Neural cell (in vitro differentiated cells): ENCODE results near the gene DCN. TPM values are rescaled to one million over a fixed set of nuclear protein-coding genes. Genes with fewer than 3 reads are reported as not detected.

Source experiments
- H2AFZ ChIP-seq: fragments of 200-600, 300-800 bp; sonication (generic), shearing (Covaris generic); 2 replicates; pipeline ENCODE4 v1.6.0; 2014; ENCODE audit warnings: low read depth, mild to moderate bottlenecking, antibody characterized with exemption, low read length, moderate library complexity
- H3F3A ChIP-seq: fragments of 200-600 bp; shearing (Covaris generic); 2 replicates; pipeline ENCODE4 v1.6.1; 2016; ENCODE audit warnings: mild to moderate bottlenecking, moderate library complexity, mixed read lengths, antibody characterized with exemption, low read length; ENCODE audit not compliant: insufficient read depth, poor library complexity, severe bottlenecking
- H3K27ac ChIP-seq: fragments of 200-600, 300-800 bp; sonication (generic), shearing (Covaris generic); 2 replicates; pipeline ENCODE4 v1.5.1; 2014; ENCODE audit warnings: mild to moderate bottlenecking, low read length, moderate library complexity
- H3K27me3 ChIP-seq: fragments of 300-800, 200-600 bp; sonication (generic), shearing (Covaris generic); 2 replicates; pipeline ENCODE4 v1.6.0; 2014; ENCODE audit warnings: mild to moderate bottlenecking, low read depth, low read length, moderate library complexity; ENCODE audit not compliant: insufficient read depth
- H3K36me3 ChIP-seq: fragments of 300-800, 200-600 bp; sonication (generic), shearing (Covaris generic); 2 replicates; pipeline ENCODE4 v1.5.1; 2014; ENCODE audit warnings: mild to moderate bottlenecking, antibody characterized with exemption, low read length, moderate library complexity; ENCODE audit not compliant: insufficient read depth
- H3K4me2 ChIP-seq: fragments of 300-800, 200-600 bp; sonication (generic), shearing (Covaris generic); 2 replicates; pipeline ENCODE4 v1.6.0; 2014; ENCODE audit warnings: mild to moderate bottlenecking, low read length
- H3K4me3 ChIP-seq: fragments of 300-800, 200-600 bp; sonication (generic), shearing (Covaris generic); 2 replicates; pipeline ENCODE4 v1.5.1; 2014; ENCODE audit warnings: mild to moderate bottlenecking, low read length, moderate library complexity
- H3K79me2 ChIP-seq: fragments of 200-600 bp; shearing (Covaris generic); replicated peaks from 2 replicates; pipeline ENCODE4 v1.6.0; 2014; ENCODE audit warnings: mild to moderate bottlenecking, low read length, moderate library complexity; ENCODE audit not compliant: insufficient read depth
- H3K9ac ChIP-seq: fragments of 300-800, 200-600 bp; sonication (generic), shearing (Covaris generic); 2 replicates; pipeline ENCODE4 v1.6.1; 2016; ENCODE audit warnings: mild to moderate bottlenecking, low read length, mixed read lengths
- H3K9me2 ChIP-seq: fragments of 200-600 bp; shearing (Covaris generic); 2 replicates; pipeline ENCODE4 v1.6.1; 2016; ENCODE audit warnings: mild to moderate bottlenecking, low read length, mixed read lengths; ENCODE audit not compliant: insufficient read depth
- H3K9me3 ChIP-seq: fragments of 200-600, 300-800 bp; sonication (generic), shearing (Covaris generic); 2 replicates; pipeline ENCODE4 v1.6.1; 2016; ENCODE audit warnings: mild to moderate bottlenecking, mixed run types, low read length, moderate library complexity, mixed read lengths
- H4K20me1 ChIP-seq: fragments of 200-600 bp; shearing (Covaris generic); 2 replicates; pipeline ENCODE4 v1.6.1; 2016; ENCODE audit warnings: mild to moderate bottlenecking, mixed run types; ENCODE audit not compliant: insufficient read depth
- CTCF ChIP-seq: fragments of 450-650 bp; IDR thresholded peaks from 2 replicates; pipeline ENCODE4 v1.5.1; 2014; ENCODE audit warnings: antibody characterized with exemption, mild to moderate bottlenecking, moderate library complexity; ENCODE audit not compliant: poor library complexity, severe bottlenecking
- EP300 ChIP-seq: fragments of 450-650 bp; conservative IDR thresholded peaks from 2 replicates; pipeline ENCODE4 v1.6.1; 2014; ENCODE audit warnings: antibody characterized with exemption, mild to moderate bottlenecking, moderate library complexity; ENCODE audit not compliant: poor library complexity, severe bottlenecking
- EZH2 ChIP-seq: fragments of 200-600, 300-800 bp; shearing (Covaris generic), sonication (generic); IDR thresholded peaks from 2 replicates; pipeline ENCODE4 v1.6.1; 2014; ENCODE audit warnings: antibody characterized with exemption, low read length, borderline replicate concordance, mild to moderate bottlenecking; ENCODE audit not compliant: insufficient read depth, poor library complexity, severe bottlenecking
- MXI1 ChIP-seq: fragments of 450-650 bp; conservative IDR thresholded peaks from 2 replicates; pipeline ENCODE4 v1.6.1; 2014; ENCODE audit warnings: antibody characterized with exemption, mild to moderate bottlenecking; ENCODE audit not compliant: poor library complexity, severe bottlenecking
- POLR2AphosphoS5 ChIP-seq: IDR thresholded peaks from 2 replicates; pipeline ENCODE4 v1.6.1; 2012
- RAD21 ChIP-seq: fragments of 450-650 bp; conservative IDR thresholded peaks from 2 replicates; pipeline ENCODE4 v1.6.1; 2014; ENCODE audit warnings: antibody characterized with exemption, mild to moderate bottlenecking, moderate library complexity
- REST ChIP-seq: IDR thresholded peaks from 2 replicates; pipeline ENCODE4 v1.6.1; 2012; ENCODE audit warnings: borderline replicate concordance
- SMC3 ChIP-seq: fragments of 450-650 bp; conservative IDR thresholded peaks from 2 replicates; pipeline ENCODE4 v1.6.1; 2014; ENCODE audit warnings: antibody characterized with exemption, mild to moderate bottlenecking, moderate library complexity; ENCODE audit not compliant: poor library complexity
- TAF1 ChIP-seq: IDR thresholded peaks from 2 replicates; pipeline ENCODE4 v1.6.1; 2012; ENCODE audit warnings: low read depth
- polyA plus RNA-seq: library from polyadenylated mRNA; depleted of rRNA; stranded (reverse); fragments of >200 nt; gene quantifications from 2 replicates; pipeline ENCODE4 v1.2.3, GENCODE V29; 2014

The DCN gene
- polyA plus RNA-seq, 1 donor from 2014 or later = not detected

- H3K4me2 ChIP-seq = no peak overlapping the region
- H2AFZ ChIP-seq = no peak overlapping the region
- H3K36me3 ChIP-seq = no peaks in the 10 kb centered on the region
- H3K27ac ChIP-seq = no peak overlapping the region
- H3K79me2 ChIP-seq = no peaks in the 10 kb centered on the region
- H4K20me1 ChIP-seq = no peaks in the 10 kb centered on the region
- H3K9me3 ChIP-seq = no peaks in the 10 kb centered on the region
- no peak overlapping the region for H3K9ac ChIP-seq
- TF ChIP-seq POLR2AphosphoS5 (no peak), EZH2 (no peak), REST (no peak), SMC3 (no peak), TAF1 (no peak), EP300 (no peak), MXI1 (no peak), RAD21 (no peak), CTCF (no peak)
- H3K4me3 ChIP-seq = no peak overlapping the region
- no peaks in the 10 kb centered on the region for H3K9me2 ChIP-seq
- no peaks in the 10 kb centered on the region for H3K27me3 ChIP-seq
- H3F3A ChIP-seq = no peaks in the 10 kb centered on the region
Observed at GRCh38 chr12:91104812-91105466, 77.7 kb downstream of the DCN start.

GRCh38 chr12:91103624-91104023 is 79.0 kb downstream of the DCN start:
- no peak overlapping the region for H3K9ac ChIP-seq
- no peaks in the 10 kb centered on the region for H3K36me3 ChIP-seq
- no peaks in the 10 kb centered on the region for H3K9me2 ChIP-seq
- TF ChIP-seq CTCF (no peak), TAF1 (no peak), SMC3 (no peak), EP300 (no peak), RAD21 (no peak), REST (no peak), EZH2 (no peak), MXI1 (no peak), POLR2AphosphoS5 (no peak)
- no peak overlapping the region for H3K4me2 ChIP-seq
- no peak overlapping the region for H3K4me3 ChIP-seq
- H3K79me2 ChIP-seq = no peaks in the 10 kb centered on the region
- H3K27me3 ChIP-seq = no peaks in the 10 kb centered on the region
- no peaks in the 10 kb centered on the region for H3F3A ChIP-seq
- H2AFZ ChIP-seq = no peak overlapping the region
- no peak overlapping the region for H3K27ac ChIP-seq
- H4K20me1 ChIP-seq = no peaks in the 10 kb centered on the region
- H3K9me3 ChIP-seq = no peaks in the 10 kb centered on the region
